ENCODE data around the gene DNAJB11.
"Not testable (repeated sequence)": the region's sequence is repeated elsewhere in the genome, so short reads cannot be mapped to it uniquely, and the experiment has no call there.

The DNAJB11 gene

GRCh38 chr3:186552408-186553031, 18.0 kb upstream of the DNAJB11 start:
- DNase-seq (ENCODE audit: low read depth, low spot score) = no peak

GRCh38 chr3:186564586-186564985, 5.9 kb upstream of the DNAJB11 start:
- no peak for DNase-seq (ENCODE audit: low read depth, low spot score)

- no peak for DNase-seq (ENCODE audit: low read depth, low spot score)
These were observed 3.8 kb upstream of the DNAJB11 start for GRCh38 chr3:186566772-186567071.

- DNase-seq (ENCODE audit: low read depth, low spot score) = peak; percentile 96
These were observed 3.2 kb upstream of the DNAJB11 start, which contains the start of gene TBCCD1 for GRCh38 chr3:186567072-186567921. TSS of gene TBCCD1 (minus strand) at chr3:186567339. CDS start at chr3:186564329, 3,010 bp downstream.

GRCh38 chr3:186569361-186569760, 1.2 kb upstream of the DNAJB11 start:
- DNase-seq (ENCODE audit: low read depth, low spot score) = not testable (repeated sequence)

GRCh38 chr3:186569779-186570095, 783 bp upstream of the DNAJB11 start:
- DNase-seq (ENCODE audit: low read depth, low spot score) = no peak

GRCh38 chr3:186570941-186571643, 572 bp downstream of the DNAJB11 start:
- DNase-seq (ENCODE audit: low read depth, low spot score) = no peak

- no peak for DNase-seq (ENCODE audit: low read depth, low spot score)
These were observed 1.1 kb downstream of the DNAJB11 start for GRCh38 chr3:186571644-186572013.

- DNase-seq (ENCODE audit: low read depth, low spot score) = no peak
These were observed 7.0 kb downstream of the DNAJB11 start for GRCh38 chr3:186577521-186577920.

GRCh38 chr3:186580785-186581184, 10.3 kb downstream of the DNAJB11 start:
- no peak for DNase-seq (ENCODE audit: low read depth, low spot score)

GRCh38 chr3:186582541-186582940, 12.0 kb downstream of the DNAJB11 start:
- no peak for DNase-seq (ENCODE audit: low read depth, low spot score)

GRCh38 chr3:186583831-186584230, 13.3 kb downstream of the DNAJB11 start:
- no peak for DNase-seq (ENCODE audit: low read depth, low spot score)

GRCh38 chr3:186586245-186586644, 15.7 kb downstream of the DNAJB11 start:
- DNase-seq (ENCODE audit: low read depth, low spot score) = not testable (repeated sequence)

- no peak for DNase-seq (ENCODE audit: low read depth, low spot score)
These were observed 16.7 kb downstream of the DNAJB11 start for GRCh38 chr3:186587183-186587582.

- no peak for DNase-seq (ENCODE audit: low read depth, low spot score)
These were observed 18.1 kb downstream of the DNAJB11 start for GRCh38 chr3:186588632-186589031.

GRCh38 chr3:186589121-186589520, 18.6 kb downstream of the DNAJB11 start:
- no peak for DNase-seq (ENCODE audit: low read depth, low spot score)

GRCh38 chr3:186589856-186590579, 19.5 kb downstream of the DNAJB11 start:
- DNase-seq (ENCODE audit: low read depth, low spot score) = no peak

GRCh38 chr3:186590580-186591295, 20.2 kb downstream of the DNAJB11 start:
- DNase-seq (ENCODE audit: low read depth, low spot score) = no peak

- no peak for DNase-seq (ENCODE audit: low read depth, low spot score)
These were observed 22.2 kb downstream of the DNAJB11 start for GRCh38 chr3:186592682-186593081.

- no peak for DNase-seq (ENCODE audit: low read depth, low spot score)
These were observed 23.3 kb downstream of the DNAJB11 start for GRCh38 chr3:186593862-186594261.

GRCh38 chr3:186594591-186595113, 24.1 kb downstream of the DNAJB11 start:
- no peak for DNase-seq (ENCODE audit: low read depth, low spot score)

All from ELF-1 (cell line).